Smooth muscle cell (in vitro differentiated cells): ENCODE results near the gene CDC14A. TPM values are rescaled to one million over a fixed set of nuclear protein-coding genes. Genes with fewer than 3 reads are reported as not detected.

ENCODE experiments used
- DNase-seq: peaks from one replicate; lab custom pipeline; 2025; ENCODE audit not compliant: unreplicated experiment; lab: John Stamatoyannopoulos, UW
- H2AFZ ChIP-seq: fragments of 200-600 bp; sonication (generic); 2 replicates; pipeline ENCODE4 v1.6.0; 2016; ENCODE audit warnings: antibody characterized with exemption, low read depth, mild to moderate bottlenecking
- H3F3A ChIP-seq: fragments of 200-600 bp; sonication (generic); 2 replicates; pipeline ENCODE4 v1.6.0; 2017; ENCODE audit warnings: antibody characterized with exemption, low read depth
- H3K27ac ChIP-seq: fragments of 200-600 bp; sonication (generic); 2 replicates; pipeline ENCODE4 v1.5.1; 2016; ENCODE audit warnings: low read depth, mild to moderate bottlenecking
- H3K27me3 ChIP-seq: fragments of 200-600 bp; sonication (generic); 2 replicates; pipeline ENCODE4 v1.6.1; 2016; ENCODE audit warnings: low read depth, mild to moderate bottlenecking
- H3K36me3 ChIP-seq: fragments of 200-600 bp; sonication (generic); 2 replicates; pipeline ENCODE4 v1.5.1; 2016; ENCODE audit warnings: low read depth
- H3K4me1 ChIP-seq: fragments of 200-600 bp; sonication (generic); 2 replicates; pipeline ENCODE4 v1.5.1; 2016; ENCODE audit warnings: low read depth
- H3K4me2 ChIP-seq: fragments of 200-600 bp; sonication (generic); 2 replicates; pipeline ENCODE4 v1.6.0; 2016; ENCODE audit warnings: mild to moderate bottlenecking
- H3K4me3 ChIP-seq: fragments of 200-600 bp; sonication (generic); 2 replicates; pipeline ENCODE4 v1.5.1; 2016; ENCODE audit warnings: mild to moderate bottlenecking
- H3K79me2 ChIP-seq: fragments of 200-600 bp; sonication (generic); 2 replicates; pipeline ENCODE4 v1.6.0; 2016; ENCODE audit warnings: low read depth, mild to moderate bottlenecking
- H3K9ac ChIP-seq: fragments of 200-600 bp; sonication (generic); 2 replicates; pipeline ENCODE4 v1.6.0; 2016; ENCODE audit warnings: low read depth
- H3K9me3 ChIP-seq: fragments of 200-600 bp; sonication (generic); replicated peaks from 2 replicates; pipeline ENCODE4 v1.5.1; 2016; ENCODE audit warnings: low read depth
- H4K20me1 ChIP-seq: fragments of 200-600 bp; sonication (generic); 2 replicates; pipeline ENCODE4 v1.6.0; 2016; ENCODE audit warnings: low read depth
- CTCF ChIP-seq: fragments of 200-600 bp; sonication (generic); IDR thresholded peaks from 2 replicates; pipeline ENCODE4 v1.5.1; 2017; ENCODE audit warnings: borderline replicate concordance, mild to moderate bottlenecking, antibody characterized with exemption; ENCODE audit not compliant: insufficient read depth, poor library complexity, severe bottlenecking
- WGBS: methylation state at CpG from one replicate; pipeline ENCODE4 v1.1.7; 2016; ENCODE audit warnings: low lambda C conversion rate; 5-methylcytosine and 5-hydroxymethylcytosine counted together
- polyA plus RNA-seq: library from polyadenylated mRNA; unstranded; fragments of >200 nt; fragmentation: Nextera tagmentation; extraction: Ambion mirVana; gene quantifications from 2 replicates; pipeline ENCODE4 v1.2.1, GENCODE V29; 2016
- total RNA-seq: library from RNA; depleted of rRNA; stranded (reverse); fragments of >200 nt; gene quantifications from 2 replicates; pipeline ENCODE4 v1.2.3, GENCODE V29; 2014

Gene CDC14A
- total and polyA plus RNA-seq, 2 experiments from 2014 or later = 2.8 to 15.9 TPM

DNA sequence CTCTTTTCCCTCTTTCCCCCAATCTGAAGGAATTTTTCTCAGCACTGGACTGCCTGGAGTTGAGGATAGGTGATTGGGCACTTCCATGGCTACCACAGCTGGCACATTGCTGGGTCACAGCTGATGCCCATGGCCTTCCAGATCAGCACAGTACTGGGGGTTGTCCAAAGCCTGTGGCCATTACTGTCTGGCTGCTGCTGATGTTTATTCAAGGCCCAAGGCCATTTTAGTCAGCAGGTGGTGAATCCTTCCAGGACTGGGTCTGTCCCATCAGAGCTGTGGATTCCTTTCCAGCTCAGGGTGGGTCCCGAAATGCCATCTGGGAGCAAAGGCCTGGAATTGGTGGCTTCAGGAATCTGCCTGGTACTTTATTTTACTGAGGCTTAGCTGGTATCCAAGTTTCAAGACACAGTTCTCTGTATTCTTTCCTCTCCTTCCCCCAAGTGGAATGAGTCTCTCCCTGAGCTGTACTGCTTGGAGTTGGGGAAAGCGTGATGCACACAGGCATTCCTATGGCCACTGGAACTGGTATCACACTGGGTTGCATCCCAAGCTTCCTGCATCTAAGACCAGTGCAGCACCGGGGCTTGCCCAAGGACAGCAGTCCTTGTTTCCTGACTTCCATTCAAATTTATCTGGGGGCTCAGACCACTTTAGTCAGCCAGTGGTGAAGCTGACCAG lies 204.8 kb downstream of the CDC14A start:
- TF ChIP-seq CTCF = no peak
- H3F3A ChIP-seq = no peaks in the 10 kb centered on the region
- H3K9ac ChIP-seq = no peak overlapping the region
- H3K9me3 ChIP-seq = peaks cover 20% of the 10 kb centered on the region
- no peaks in the 10 kb centered on the region for H3K79me2 ChIP-seq
- no peak overlapping the region for H3K4me3 ChIP-seq
- H3K27me3 ChIP-seq = no peaks in the 10 kb centered on the region
- DNase-seq = no peak
- whole genome bisulfite sequencing = 78% methylated on average over 3 of the region's 3 CpGs
- H3K4me1 ChIP-seq = no peaks in the 10 kb centered on the region
- no peaks in the 10 kb centered on the region for H4K20me1 ChIP-seq
- H3K36me3 ChIP-seq = no peaks in the 10 kb centered on the region
- no peak overlapping the region for H3K4me2 ChIP-seq
- H2AFZ ChIP-seq = no peak overlapping the region
- H3K27ac ChIP-seq = no peak overlapping the region

- Histone ChIP-seq H2AFZ (no peak overlapping the region), H3K9ac (no peak overlapping the region), H3K27me3 (no peaks in the 10 kb centered on the region), H3K9me3 (peaks cover 20% of the 10 kb centered on the region), H3K79me2 (no peaks in the 10 kb centered on the region), H4K20me1 (no peaks in the 10 kb centered on the region), H3K27ac (no peak overlapping the region), H3K4me3 (no peak overlapping the region), H3K4me1 (no peaks in the 10 kb centered on the region), H3K36me3 (no peaks in the 10 kb centered on the region), H3K4me2 (no peak overlapping the region), H3F3A (no peaks in the 10 kb centered on the region)
- TF ChIP-seq CTCF = no peak
- no peak for DNase-seq
Measured at GRCh38 chr1:100557606-100557953, 205.3 kb downstream of the CDC14A start.

GRCh38 chr1:100565533-100565932 lies 213.2 kb downstream of the CDC14A start:
- Histone ChIP-seq H3K4me2 (no peak overlapping the region), H3K27ac (no peak overlapping the region), H3K9me3 (no peaks in the 10 kb centered on the region), H3F3A (no peaks in the 10 kb centered on the region), H3K4me1 (peaks cover 3% of the 10 kb centered on the region), H3K79me2 (no peaks in the 10 kb centered on the region), H3K4me3 (no peak overlapping the region), H3K9ac (no peak overlapping the region), H4K20me1 (no peaks in the 10 kb centered on the region), H3K27me3 (no peaks in the 10 kb centered on the region), H3K36me3 (no peaks in the 10 kb centered on the region), H2AFZ (no peak overlapping the region)
- no peak for DNase-seq
- WGBS = 75% methylated on average over 3 of the region's 3 CpGs
- no peak for TF ChIP-seq CTCF
